PFSK-1 (cell line): Measurements from ENCODE around the gene GRIK3.

Experiments used
- FOXP2 ChIP-seq: optimal IDR thresholded peaks from 2 replicates; pipeline ENCODE3; 2011; ENCODE audit warnings: borderline replicate concordance, control low read depth, inconsistent platforms; ENCODE audit not compliant: insufficient read depth; ENCODE audit errors: extremely low read length, extremely low read depth
- POLR2AphosphoS5 ChIP-seq: IDR thresholded peaks from 2 replicates; pipeline ENCODE4 v1.6.1; 2012; ENCODE audit warnings: low read depth, mild to moderate bottlenecking, control low read depth, low read length, moderate library complexity
- REST ChIP-seq, 2 experiments: IDR thresholded peaks; 2 replicates each; pipeline versions ENCODE4 v1.6.1 to v1.8.0; 2011 to 2012; ENCODE audit warnings: low read depth in 2 of 2, low read length in 2 of 2, control low read depth in 1 of 2, inconsistent platforms in 1 of 2, mild to moderate bottlenecking in 1 of 2, moderate library complexity in 1 of 2; ENCODE audit not compliant: insufficient read depth in 1 of 2
- SIN3A ChIP-seq: IDR thresholded peaks from 2 replicates; pipeline ENCODE4 v1.6.1; 2012; ENCODE audit warnings: mild to moderate bottlenecking, low read length, moderate library complexity, borderline replicate concordance; ENCODE audit not compliant: insufficient read depth
- TAF1 ChIP-seq: IDR thresholded peaks from 2 replicates; pipeline ENCODE4 v1.6.1; 2012; ENCODE audit warnings: low read length, control low read depth, borderline replicate concordance; ENCODE audit not compliant: insufficient read depth

The GRIK3 gene

GRCh38 chr1:36981771-36982622, 52.3 kb downstream of the GRIK3 start:
- TF ChIP-seq TAF1 (no peak), FOXP2 (no peak), SIN3A (no peak), REST (IDR thresholded peaks at IDR 0.05; ENCODE audit: insufficient read depth in 1 of 2, low read depth in 2 of 2, low read length in 2 of 2) (no peak), POLR2AphosphoS5 (no peak)

DNA sequence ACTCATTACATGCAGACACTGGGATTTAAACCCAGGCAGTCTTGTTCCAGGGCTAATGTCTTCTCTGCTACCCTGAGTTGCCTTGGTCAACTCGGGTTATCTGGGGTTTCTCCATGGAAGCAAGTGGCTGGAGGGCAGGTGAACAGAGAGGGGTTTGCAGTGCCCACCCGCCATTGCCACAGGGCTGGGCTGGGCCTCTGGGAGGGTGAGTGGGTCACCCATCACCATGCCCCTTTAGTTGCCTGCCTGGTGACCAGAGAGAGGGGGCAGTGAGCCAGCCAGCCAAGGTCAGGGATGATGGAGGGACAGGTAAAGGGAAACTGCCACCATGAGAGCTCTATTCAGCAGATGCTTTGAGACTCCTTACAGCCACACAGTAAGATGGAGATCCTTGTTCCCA, 53.2 kb downstream of the GRIK3 start:
- TF ChIP-seq SIN3A = no peak
- TF ChIP-seq FOXP2 = no peak
- TF ChIP-seq TAF1 = no peak
- TF ChIP-seq POLR2AphosphoS5 = no peak
- TF ChIP-seq REST (IDR thresholded peaks at IDR 0.05; ENCODE audit: insufficient read depth in 1 of 2, low read depth in 2 of 2, low read length in 2 of 2) = no peak

DNA sequence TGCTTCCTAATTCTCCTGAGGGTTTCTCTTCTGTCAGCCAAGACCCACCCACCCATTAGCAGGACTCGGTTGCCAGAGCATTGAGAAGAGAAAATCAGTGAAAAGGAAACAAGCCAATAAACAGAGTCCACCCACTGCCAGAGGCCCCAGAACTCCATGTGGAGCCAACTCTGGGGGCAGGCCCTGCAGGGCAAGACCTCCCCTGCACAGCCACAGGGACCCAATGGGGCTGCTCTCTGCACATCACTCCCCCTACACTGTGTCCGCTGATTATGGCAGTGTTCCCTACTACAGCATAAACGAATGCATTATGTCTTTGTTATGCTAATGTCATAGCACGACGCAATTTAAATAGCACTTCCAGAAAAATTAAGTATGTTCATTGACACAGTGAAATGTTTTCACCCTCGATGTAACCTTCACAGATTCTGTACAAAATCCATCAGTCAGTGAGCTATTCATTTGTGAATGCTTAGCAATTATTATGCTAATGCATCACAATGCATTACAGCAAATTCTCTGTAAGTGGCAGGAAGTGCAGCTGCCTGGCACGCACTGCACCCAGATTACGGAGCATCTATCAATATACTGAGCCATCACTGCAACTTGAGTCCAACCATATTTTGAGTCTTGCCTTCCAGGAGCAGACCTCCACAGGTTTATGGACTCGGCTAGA, 56.4 kb downstream of the GRIK3 start:
- TF ChIP-seq POLR2AphosphoS5 (no peak), FOXP2 (no peak), SIN3A (no peak), REST (IDR thresholded peaks at IDR 0.05; ENCODE audit: insufficient read depth in 1 of 2, low read depth in 2 of 2, low read length in 2 of 2) (no peak), TAF1 (no peak)

GRCh38 chr1:36975642-36976041, 58.7 kb downstream of the GRIK3 start:
- TF ChIP-seq REST (IDR thresholded peaks at IDR 0.05; ENCODE audit: insufficient read depth in 1 of 2, low read depth in 2 of 2, low read length in 2 of 2) (no peak), POLR2AphosphoS5 (no peak), TAF1 (no peak), SIN3A (no peak), FOXP2 (no peak)
